Chondrocyte (in vitro differentiated cells): ENCODE data around the gene KDM1B. TPM values are rescaled to one million over a fixed set of nuclear protein-coding genes. Genes with fewer than 3 reads are reported as not detected.

ENCODE experiments used
- DNase-seq: peaks from one replicate; pipeline ENCODE4 v3.0.0; 2021; ENCODE audit warnings: mixed read lengths, low spot score
- H3K27ac Mint-ChIP-seq: one replicate; pipeline ENCODE4 v1.8.0; 2021; ENCODE audit warnings: mild to moderate bottlenecking, moderate library complexity, mixed read lengths; ENCODE audit not compliant: unreplicated experiment
- H3K27me3 Mint-ChIP-seq: 2 replicates; pipeline ENCODE4 v1.8.0; 2021; ENCODE audit warnings: low read depth, mixed read lengths
- H3K36me3 Mint-ChIP-seq: 2 replicates; pipeline ENCODE4 v1.8.0; 2021; ENCODE audit warnings: low read depth, mixed read lengths
- H3K4me1 Mint-ChIP-seq: 2 replicates; pipeline ENCODE4 v1.8.0; 2021; ENCODE audit warnings: low read depth, mild to moderate bottlenecking, mixed read lengths
- H3K4me3 Mint-ChIP-seq: one replicate; pipeline ENCODE4 v1.8.0; 2021; ENCODE audit warnings: mild to moderate bottlenecking, moderate library complexity, mixed read lengths; ENCODE audit not compliant: unreplicated experiment
- H3K9me3 Mint-ChIP-seq: 2 replicates; pipeline ENCODE4 v1.8.0; 2021; ENCODE audit warnings: low read depth, mixed read lengths
- total RNA-seq: library from RNA; stranded (reverse); gene quantifications from 3 replicates; pipeline ENCODE4 v1.2.1, GENCODE V29; 2021
- TF ChIP-seq, protein P1 (sequence below): fragments of 200-600 bp; sonication (generic); IDR thresholded peaks from 2 replicates; pipeline ENCODE4 v1.5.0; 2021; ENCODE audit warnings: antibody characterized with exemption, mild to moderate bottlenecking, moderate library complexity

The KDM1B gene
- total RNA-seq, 1 donor from 2014 or later: 12.7 TPM

DNA sequence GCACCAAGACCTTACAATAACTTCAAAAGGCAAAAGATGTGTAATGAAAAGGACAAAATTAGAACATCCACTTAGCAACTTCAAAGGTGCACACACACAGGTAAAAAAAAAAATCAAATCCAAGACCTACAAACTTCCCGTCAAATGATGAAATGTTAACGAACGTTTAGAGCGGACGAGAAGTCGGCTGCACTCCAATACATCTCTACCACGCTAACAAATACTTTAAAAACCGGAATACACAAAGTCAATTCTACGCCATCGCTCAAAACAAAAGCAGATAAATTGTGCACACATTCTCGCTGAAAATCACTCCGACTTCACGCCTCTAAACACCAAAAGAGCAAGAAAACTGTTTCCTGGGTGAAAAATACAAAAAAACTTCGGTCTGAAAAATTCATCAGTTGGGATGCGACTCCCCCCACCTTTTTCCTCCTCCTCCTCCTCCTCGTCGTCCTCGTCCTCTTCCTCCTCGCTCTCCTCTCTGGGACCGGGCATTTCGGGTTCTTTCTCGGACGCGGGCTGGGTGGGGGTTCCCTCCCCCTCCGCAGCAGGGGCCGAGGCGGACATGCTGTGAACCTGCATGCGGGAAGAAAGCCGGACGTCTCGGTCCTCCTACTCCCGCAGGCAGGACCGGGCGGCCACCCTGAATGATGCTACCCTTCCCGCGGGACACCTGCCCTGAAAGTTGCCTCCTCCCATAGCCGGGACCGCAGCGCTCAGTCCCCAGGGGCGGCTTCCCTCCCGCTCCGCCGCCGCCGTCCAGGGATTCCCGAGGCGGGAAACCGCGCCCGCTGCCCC, 108.4 kb downstream of the KDM1B start:
- peak overlapping the region; percentile 97 for H3K27ac Mint-ChIP-seq
- H3K36me3 Mint-ChIP-seq: no peaks in the 10 kb centered on the region
- H3K27me3 Mint-ChIP-seq: no peaks in the 10 kb centered on the region
- peak overlapping the region; percentile 96 for H3K4me3 Mint-ChIP-seq
- H3K4me1 Mint-ChIP-seq: peaks cover 50% of the 10 kb centered on the region
- H3K9me3 Mint-ChIP-seq: no peaks in the 10 kb centered on the region
- DNase-seq: no peak
- TF ChIP-seq, protein P1, sequence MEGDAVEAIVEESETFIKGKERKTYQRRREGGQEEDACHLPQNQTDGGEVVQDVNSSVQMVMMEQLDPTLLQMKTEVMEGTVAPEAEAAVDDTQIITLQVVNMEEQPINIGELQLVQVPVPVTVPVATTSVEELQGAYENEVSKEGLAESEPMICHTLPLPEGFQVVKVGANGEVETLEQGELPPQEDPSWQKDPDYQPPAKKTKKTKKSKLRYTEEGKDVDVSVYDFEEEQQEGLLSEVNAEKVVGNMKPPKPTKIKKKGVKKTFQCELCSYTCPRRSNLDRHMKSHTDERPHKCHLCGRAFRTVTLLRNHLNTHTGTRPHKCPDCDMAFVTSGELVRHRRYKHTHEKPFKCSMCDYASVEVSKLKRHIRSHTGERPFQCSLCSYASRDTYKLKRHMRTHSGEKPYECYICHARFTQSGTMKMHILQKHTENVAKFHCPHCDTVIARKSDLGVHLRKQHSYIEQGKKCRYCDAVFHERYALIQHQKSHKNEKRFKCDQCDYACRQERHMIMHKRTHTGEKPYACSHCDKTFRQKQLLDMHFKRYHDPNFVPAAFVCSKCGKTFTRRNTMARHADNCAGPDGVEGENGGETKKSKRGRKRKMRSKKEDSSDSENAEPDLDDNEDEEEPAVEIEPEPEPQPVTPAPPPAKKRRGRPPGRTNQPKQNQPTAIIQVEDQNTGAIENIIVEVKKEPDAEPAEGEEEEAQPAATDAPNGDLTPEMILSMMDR: no peak

- TF ChIP-seq, protein P1: peak; percentile 79
- no peaks in the 10 kb centered on the region for H3K9me3 Mint-ChIP-seq
- DNase-seq: no peak
- H3K4me3 Mint-ChIP-seq: peak within 1 kb of the TSS; percentile 96
- no peaks in the 10 kb centered on the region for H3K27me3 Mint-ChIP-seq
- peak within 1 kb of the TSS; percentile 97 for H3K27ac Mint-ChIP-seq
- peaks cover 50% of the 10 kb centered on the region for H3K4me1 Mint-ChIP-seq
- no peaks in the 10 kb centered on the region for H3K36me3 Mint-ChIP-seq
These were observed 109.1 kb downstream of the KDM1B start, which contains the start of gene DEK for GRCh38 chr6:18264219-18264922. Gene DEK, minus strand, starts transcription at chr6:18264530. Its CDS starts 543 bp downstream, at chr6:18263987.

DNA sequence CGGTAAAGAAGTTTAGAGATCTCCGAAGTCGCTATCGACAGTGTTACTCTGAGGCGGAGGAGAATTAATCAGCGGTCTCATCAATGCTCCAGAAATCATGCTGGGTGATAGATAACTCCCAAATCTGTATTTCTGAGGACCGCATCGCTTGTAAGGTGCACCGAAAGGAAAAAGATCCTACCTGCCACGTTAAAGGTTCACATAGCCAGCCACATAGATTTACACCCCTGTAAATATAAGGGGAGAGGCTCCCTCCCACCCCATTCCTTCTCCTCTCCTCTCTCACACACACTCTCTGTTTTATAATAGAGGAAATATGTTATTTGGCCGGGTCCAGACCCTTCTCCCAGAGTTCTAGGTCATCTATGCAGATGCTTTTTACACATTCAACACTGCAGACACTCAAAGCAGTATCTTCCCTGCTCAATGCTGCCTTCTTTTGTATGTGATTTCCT, 109.7 kb downstream of the KDM1B start:
- peak overlapping the region; percentile 88 for H3K27ac Mint-ChIP-seq
- TF ChIP-seq, protein P1: peak; percentile 55
- H3K36me3 Mint-ChIP-seq: no peaks in the 10 kb centered on the region
- H3K4me1 Mint-ChIP-seq: peaks cover 44% of the 10 kb centered on the region
- no peak for DNase-seq
- no peaks in the 10 kb centered on the region for H3K27me3 Mint-ChIP-seq
- no peaks in the 10 kb centered on the region for H3K9me3 Mint-ChIP-seq
- H3K4me3 Mint-ChIP-seq: peak overlapping the region; percentile 96

- DNase-seq: no peak
- H3K4me1 Mint-ChIP-seq: peaks cover 34% of the 10 kb centered on the region
- no peaks in the 10 kb centered on the region for H3K9me3 Mint-ChIP-seq
- no peaks in the 10 kb centered on the region for H3K27me3 Mint-ChIP-seq
- H3K27ac Mint-ChIP-seq: no peak overlapping the region
- H3K4me3 Mint-ChIP-seq: no peak overlapping the region
- no peaks in the 10 kb centered on the region for H3K36me3 Mint-ChIP-seq
- TF ChIP-seq, protein P1: no peak
These were observed 110.7 kb downstream of the KDM1B start for GRCh38 chr6:18265787-18266522.

DNA sequence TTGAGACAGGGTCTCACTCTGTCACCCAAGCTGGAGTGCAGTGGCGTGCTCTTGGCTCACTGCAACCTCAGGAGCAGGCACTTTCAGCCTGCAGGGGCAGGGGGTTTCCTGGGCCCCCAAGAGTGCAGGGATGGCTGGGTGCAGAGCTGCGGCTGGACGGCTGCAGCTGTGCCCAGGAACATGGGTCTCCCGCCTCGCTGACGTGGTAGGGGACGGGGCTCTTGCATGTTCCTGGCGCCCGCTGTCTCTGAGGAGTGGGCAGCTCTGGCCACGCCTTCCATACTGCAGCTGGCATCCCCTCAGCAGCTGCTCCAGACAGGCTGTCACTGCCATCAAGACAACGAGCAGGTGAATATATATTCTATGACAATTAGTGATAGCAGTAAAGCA, 111.3 kb downstream of the KDM1B start:
- Mint-ChIP-seq H3K4me1 (peaks cover 28% of the 10 kb centered on the region), H3K27ac (no peak overlapping the region), H3K4me3 (no peak overlapping the region), H3K9me3 (no peaks in the 10 kb centered on the region), H3K27me3 (no peaks in the 10 kb centered on the region), H3K36me3 (no peaks in the 10 kb centered on the region)
- no peak for DNase-seq
- TF ChIP-seq, protein P1: no peak
